GM12872 (cell line): ENCODE measurements around the gene OLR1.

Experiments
- TF ChIP-seq, protein P1 (sequence below): IDR thresholded peaks from 3 replicates; pipeline ENCODE4 v1.5.1; 2011; ENCODE audit warnings: low read depth, mild to moderate bottlenecking, low read length, moderate library complexity; ENCODE audit not compliant: insufficient read depth

Gene OLR1

GRCh38 chr12:10171973-10172728, at the start of gene OLR1:
OLR1 (minus strand) TSS chr12:10172132; CDS start chr12:10172077, 55 bp downstream.
- TF ChIP-seq, protein P1, sequence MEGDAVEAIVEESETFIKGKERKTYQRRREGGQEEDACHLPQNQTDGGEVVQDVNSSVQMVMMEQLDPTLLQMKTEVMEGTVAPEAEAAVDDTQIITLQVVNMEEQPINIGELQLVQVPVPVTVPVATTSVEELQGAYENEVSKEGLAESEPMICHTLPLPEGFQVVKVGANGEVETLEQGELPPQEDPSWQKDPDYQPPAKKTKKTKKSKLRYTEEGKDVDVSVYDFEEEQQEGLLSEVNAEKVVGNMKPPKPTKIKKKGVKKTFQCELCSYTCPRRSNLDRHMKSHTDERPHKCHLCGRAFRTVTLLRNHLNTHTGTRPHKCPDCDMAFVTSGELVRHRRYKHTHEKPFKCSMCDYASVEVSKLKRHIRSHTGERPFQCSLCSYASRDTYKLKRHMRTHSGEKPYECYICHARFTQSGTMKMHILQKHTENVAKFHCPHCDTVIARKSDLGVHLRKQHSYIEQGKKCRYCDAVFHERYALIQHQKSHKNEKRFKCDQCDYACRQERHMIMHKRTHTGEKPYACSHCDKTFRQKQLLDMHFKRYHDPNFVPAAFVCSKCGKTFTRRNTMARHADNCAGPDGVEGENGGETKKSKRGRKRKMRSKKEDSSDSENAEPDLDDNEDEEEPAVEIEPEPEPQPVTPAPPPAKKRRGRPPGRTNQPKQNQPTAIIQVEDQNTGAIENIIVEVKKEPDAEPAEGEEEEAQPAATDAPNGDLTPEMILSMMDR, result no peak

DNA sequence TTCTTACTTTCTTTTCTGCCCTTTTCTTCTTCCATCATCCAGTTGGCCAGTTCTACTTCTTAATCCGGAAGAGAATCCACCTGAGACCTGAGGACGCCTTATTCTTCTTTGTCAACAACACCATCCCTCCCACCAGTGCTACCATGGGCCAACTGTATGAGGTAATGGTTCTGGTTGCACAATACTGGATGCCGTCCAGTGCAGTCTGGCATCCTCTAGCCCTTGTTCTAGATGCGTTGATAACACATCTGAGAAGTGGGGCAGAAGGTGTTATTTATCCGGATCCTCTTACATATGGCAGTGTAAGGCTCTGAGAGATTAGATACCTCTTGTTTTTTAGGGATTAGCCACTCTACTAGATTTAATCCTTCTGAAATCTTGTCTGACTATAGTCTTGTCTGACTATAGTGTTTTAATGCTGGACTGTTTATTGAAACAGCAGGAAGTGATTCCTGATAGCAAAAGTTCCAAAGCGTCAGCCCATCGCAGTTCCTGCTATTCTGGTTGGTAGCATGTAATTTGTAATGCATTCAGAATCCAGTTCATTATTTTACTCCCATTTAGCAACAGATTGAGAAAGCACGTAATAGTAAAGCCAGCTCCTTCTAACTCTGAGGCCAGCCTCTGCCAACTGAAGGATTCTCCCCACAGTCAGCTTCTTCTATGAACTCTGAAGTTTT, 48.6 kb upstream of the OLR1 start:
- TF ChIP-seq, protein P1, result no peak

- TF ChIP-seq, protein P1, result no peak
Measured at GRCh38 chr12:10218021-10218420, 46.1 kb upstream of the OLR1 start.

- TF ChIP-seq, protein P1, result no peak
Measured at GRCh38 chr12:10215436-10215835, 43.5 kb upstream of the OLR1 start.

DNA sequence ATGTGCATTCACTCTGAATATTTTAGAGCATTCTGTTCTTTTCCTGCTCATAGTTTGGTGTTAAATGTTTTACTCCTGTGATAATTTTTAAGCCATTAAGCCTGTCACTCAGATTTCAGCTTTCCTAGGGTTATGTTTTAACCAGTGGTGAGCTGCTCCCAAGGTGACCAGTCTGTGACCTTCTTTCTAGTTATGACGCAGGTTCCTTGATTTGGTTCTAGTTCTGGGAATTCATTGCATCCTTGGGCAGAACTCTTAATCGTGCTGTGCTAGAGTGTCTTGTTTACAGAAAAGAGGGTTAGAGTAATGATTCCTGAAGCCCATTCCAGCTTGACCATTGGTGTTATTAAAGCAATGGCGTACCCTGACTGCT, 42.9 kb upstream of the OLR1 start:
- TF ChIP-seq, protein P1, result no peak

DNA sequence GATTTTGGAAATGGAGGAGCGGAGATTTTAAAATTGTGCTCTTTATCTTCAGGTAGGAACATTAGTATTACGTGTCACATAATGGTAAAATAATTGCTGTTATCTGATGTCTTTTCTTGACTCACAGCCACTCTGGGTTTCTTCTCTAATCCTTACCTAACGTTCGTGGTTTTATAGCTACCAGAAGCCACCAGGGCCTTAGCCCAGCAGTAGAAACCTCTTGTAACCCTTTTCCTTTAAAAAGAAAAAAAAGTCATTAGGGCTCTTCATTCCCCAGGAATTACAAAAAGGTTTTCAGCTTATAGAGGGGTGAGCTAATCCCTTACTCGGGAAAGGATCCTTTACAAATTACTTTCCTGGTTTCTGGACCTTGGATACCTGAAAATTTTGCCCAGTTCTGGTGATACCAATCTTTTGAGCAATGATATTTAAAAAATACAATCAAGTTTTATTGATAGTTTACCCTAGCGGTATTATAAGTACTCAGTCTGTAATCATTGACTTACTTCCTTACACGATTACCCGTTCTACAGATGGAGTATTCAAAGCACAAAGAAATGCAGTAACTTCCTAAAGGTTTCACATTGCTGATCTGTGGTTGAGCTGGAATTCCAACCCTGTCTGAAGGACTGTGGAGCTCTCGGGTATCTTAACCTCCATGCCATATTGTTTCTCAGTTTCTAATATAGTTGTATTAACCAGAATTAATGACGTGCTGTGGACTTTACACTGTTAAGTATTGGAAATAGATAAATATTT, 42.4 kb upstream of the OLR1 start:
- TF ChIP-seq, protein P1, result no peak
